Neural progenitor cell (in vitro differentiated cells): Measurements from ENCODE around the gene SRSF4. TPM values are rescaled to one million over a fixed set of nuclear protein-coding genes. Genes with fewer than 3 reads are reported as not detected.
"Not testable (repeated sequence)": the region's sequence is repeated elsewhere in the genome, so short reads cannot be mapped to it uniquely, and the experiment has no call there.

Source experiments
- DNase-seq: peaks from one replicate; pipeline ENCODE4 v3.0.0-alpha.2; 2016; ENCODE audit warnings: low spot score
- H2AFZ ChIP-seq: fragments of 200-600 bp; sonication (generic); replicated peaks from 2 replicates; pipeline ENCODE4 v1.6.1; 2016; ENCODE audit warnings: antibody characterized with exemption
- H3F3A ChIP-seq: fragments of 200-600 bp; sonication (generic); 2 replicates; pipeline ENCODE4 v1.6.1; 2016; ENCODE audit warnings: antibody characterized with exemption, low read depth
- H3K27ac ChIP-seq: fragments of 200-600 bp; sonication (generic); 2 replicates; pipeline ENCODE4 v1.5.1; 2016; ENCODE audit warnings: mild to moderate bottlenecking
- H3K27me3 ChIP-seq: fragments of 200-600 bp; sonication (generic); 2 replicates; pipeline ENCODE4 v1.6.1; 2016; ENCODE audit warnings: mild to moderate bottlenecking, moderate library complexity
- H3K36me3 ChIP-seq: fragments of 200-600 bp; sonication (generic); 2 replicates; pipeline ENCODE4 v1.5.1; 2016
- H3K4me1 ChIP-seq: fragments of 200-600 bp; sonication (generic); 2 replicates; pipeline ENCODE4 v1.6.1; 2016; ENCODE audit warnings: mixed run types
- H3K4me2 ChIP-seq: fragments of 200-600 bp; sonication (generic); 2 replicates; pipeline ENCODE4 v1.6.1; 2016
- H3K4me3 ChIP-seq: fragments of 200-600 bp; sonication (generic); 2 replicates; pipeline ENCODE4 v1.5.1; 2016
- H3K79me2 ChIP-seq: fragments of 200-600 bp; sonication (generic); 2 replicates; pipeline ENCODE4 v1.6.1; 2016; ENCODE audit warnings: low read depth
- H3K9ac ChIP-seq: fragments of 200-600 bp; sonication (generic); 2 replicates; pipeline ENCODE4 v1.6.1; 2016
- H3K9me3 ChIP-seq: fragments of 200-600 bp; sonication (generic); 2 replicates; pipeline ENCODE4 v1.5.1; 2016; ENCODE audit warnings: low read depth
- H4K20me1 ChIP-seq: fragments of 200-600 bp; sonication (generic); 2 replicates; pipeline ENCODE4 v1.6.1; 2016; ENCODE audit warnings: low read depth
- H3K27ac Mint-ChIP-seq: 3 replicates; pipeline ENCODE4 v1.8.0; 2021; ENCODE audit warnings: mixed read lengths
- H3K27me3 Mint-ChIP-seq: 2 replicates; pipeline ENCODE4 v1.8.0; 2022; ENCODE audit warnings: low read depth, mild to moderate bottlenecking, inconsistent platforms, moderate library complexity, mixed read lengths; ENCODE audit not compliant: insufficient read depth
- H3K36me3 Mint-ChIP-seq: 3 replicates; pipeline ENCODE4 v1.8.0; 2021; ENCODE audit warnings: mixed read lengths
- H3K4me1 Mint-ChIP-seq: 3 replicates; pipeline ENCODE4 v1.8.0; 2021; ENCODE audit warnings: mixed read lengths
- H3K4me3 Mint-ChIP-seq: 3 replicates; pipeline ENCODE4 v1.8.0; 2021; ENCODE audit warnings: mild to moderate bottlenecking, moderate library complexity, mixed read lengths
- H3K9me3 Mint-ChIP-seq: 3 replicates; pipeline ENCODE4 v1.8.0; 2020; ENCODE audit warnings: mixed read lengths
- CTCF ChIP-seq: fragments of 200-600 bp; sonication (generic); IDR thresholded peaks from 2 replicates; pipeline ENCODE4 v1.5.1; 2017; ENCODE audit warnings: antibody characterized with exemption, mild to moderate bottlenecking
- EZH2 ChIP-seq: fragments of 200-600 bp; sonication (generic); IDR thresholded peaks from 2 replicates; pipeline ENCODE4 v1.6.1; 2017; ENCODE audit warnings: antibody characterized with exemption, mild to moderate bottlenecking, moderate library complexity
- EZH2phosphoT487 ChIP-seq: fragments of 200-600 bp; sonication (generic); IDR thresholded peaks from 2 replicates; pipeline ENCODE4 v1.6.1; 2017; ENCODE audit warnings: antibody characterized with exemption
- total RNA-seq: library from RNA; depleted of rRNA; stranded (reverse); fragments of >200 nt; gene quantifications from 2 replicates; pipeline ENCODE4 v1.2.3, GENCODE V29; 2015; ENCODE audit warnings: low replicate concordance

SRSF4 gene
- total RNA-seq, 1 donor from 2014 or later = 73.2 TPM

GRCh38 chr1:29222686-29223085, 41.0 kb upstream of the SRSF4 start:
- Histone ChIP-seq H3K27me3 (no peaks in the 10 kb centered on the region), H3F3A (no peaks in the 10 kb centered on the region), H3K36me3 (no peaks in the 10 kb centered on the region), H2AFZ (no peak overlapping the region), H3K9ac (no peak overlapping the region), H3K9me3 (no peaks in the 10 kb centered on the region), H4K20me1 (peaks cover 6% of the 10 kb centered on the region), H3K4me2 (no peak overlapping the region), H3K4me1 (no peaks in the 10 kb centered on the region), H3K79me2 (no peaks in the 10 kb centered on the region), H3K27ac (no peak overlapping the region), H3K4me3 (no peak overlapping the region)
- no peak overlapping the region for H3K27ac Mint-ChIP-seq
- peaks cover 13% of the 10 kb centered on the region for H3K4me1 Mint-ChIP-seq
- TF ChIP-seq EZH2phosphoT487 (no peak), EZH2 (no peak), CTCF (no peak)
- H3K36me3 Mint-ChIP-seq = peaks cover 3% of the 10 kb centered on the region
- peaks cover 5% of the 10 kb centered on the region for H3K27me3 Mint-ChIP-seq
- H3K9me3 Mint-ChIP-seq = no peaks in the 10 kb centered on the region
- no peak overlapping the region for H3K4me3 Mint-ChIP-seq
- no peak for DNase-seq

- not testable (repeated sequence) for H3K9me3 Mint-ChIP-seq, H3K36me3 ChIP-seq, H3K36me3 Mint-ChIP-seq, H3K4me1 ChIP-seq, DNase-seq, H3K27ac Mint-ChIP-seq, H3K4me3 Mint-ChIP-seq, H4K20me1 ChIP-seq, H3K27ac ChIP-seq, H3K9ac ChIP-seq, H3K9me3 ChIP-seq, H3F3A ChIP-seq, H3K79me2 ChIP-seq, H3K4me3 ChIP-seq, H3K27me3 Mint-ChIP-seq, H3K27me3 ChIP-seq, H3K4me2 ChIP-seq, H2AFZ ChIP-seq
- peaks cover 13% of the 10 kb centered on the region for H3K4me1 Mint-ChIP-seq
These were observed 40.6 kb upstream of the SRSF4 start for GRCh38 chr1:29222260-29222659.

GRCh38 chr1:29221296-29221695, 39.6 kb upstream of the SRSF4 start:
- no peaks in the 10 kb centered on the region for H3K9me3 ChIP-seq
- H3F3A ChIP-seq = no peaks in the 10 kb centered on the region
- H4K20me1 ChIP-seq = peaks cover 6% of the 10 kb centered on the region
- Mint-ChIP-seq H3K36me3 (peaks cover 4% of the 10 kb centered on the region), H3K27ac (no peak overlapping the region), H3K9me3 (no peaks in the 10 kb centered on the region), H3K4me1 (peaks cover 13% of the 10 kb centered on the region), H3K27me3 (peaks cover 5% of the 10 kb centered on the region), H3K4me3 (no peak overlapping the region)
- no peaks in the 10 kb centered on the region for H3K27me3 ChIP-seq
- no peak for DNase-seq
- H3K4me3 ChIP-seq = no peak overlapping the region
- TF ChIP-seq EZH2 (no peak), CTCF (no peak), EZH2phosphoT487 (no peak)
- no peak overlapping the region for H3K4me2 ChIP-seq
- no peaks in the 10 kb centered on the region for H3K79me2 ChIP-seq
- H2AFZ ChIP-seq = no peak overlapping the region
- no peak overlapping the region for H3K9ac ChIP-seq
- no peak overlapping the region for H3K27ac ChIP-seq
- H3K4me1 ChIP-seq = no peaks in the 10 kb centered on the region
- H3K36me3 ChIP-seq = no peaks in the 10 kb centered on the region

GRCh38 chr1:29218223-29218622, 36.5 kb upstream of the SRSF4 start:
- Mint-ChIP-seq H3K27me3 (peaks cover 5% of the 10 kb centered on the region), H3K4me1 (peaks cover 9% of the 10 kb centered on the region), H3K9me3 (no peaks in the 10 kb centered on the region), H3K27ac (no peak overlapping the region), H3K4me3 (no peak overlapping the region), H3K36me3 (peaks cover 12% of the 10 kb centered on the region)
- Histone ChIP-seq H2AFZ (no peak overlapping the region), H3K27me3 (no peaks in the 10 kb centered on the region), H3K4me1 (no peaks in the 10 kb centered on the region), H3K36me3 (no peaks in the 10 kb centered on the region), H3F3A (no peaks in the 10 kb centered on the region), H3K9ac (no peak overlapping the region), H3K4me2 (no peak overlapping the region), H3K79me2 (no peaks in the 10 kb centered on the region), H3K4me3 (no peak overlapping the region), H3K9me3 (no peaks in the 10 kb centered on the region), H4K20me1 (no peaks in the 10 kb centered on the region), H3K27ac (no peak overlapping the region)
- DNase-seq = no peak
- TF ChIP-seq CTCF = no peak
- TF ChIP-seq EZH2phosphoT487 = no peak
- no peak for TF ChIP-seq EZH2
